HepG2 (cell line): ENCODE results near the gene S100A10.

ENCODE experiments used
- HDAC2 ChIP-seq: sonication (generic); formaldehyde crosslinking; IDR thresholded peaks from 2 replicates; pipeline ENCODE4 v1.4.0; 2020; ENCODE audit warnings: missing genetic modification reagents
- SMAD1 ChIP-seq: sonication (generic); formaldehyde crosslinking; IDR thresholded peaks from 2 replicates; pipeline ENCODE4 v1.4.0; 2020; ENCODE audit warnings: missing genetic modification reagents, low read depth, mild to moderate bottlenecking, borderline replicate concordance
- ZNF530 ChIP-seq: sonication (generic); formaldehyde crosslinking; IDR thresholded peaks from 2 replicates; pipeline ENCODE4 v1.5.0; 2020; ENCODE audit warnings: low read depth, mild to moderate bottlenecking, missing genetic modification reagents

GRCh38 chr1:151985768-151986167 lies 7.9 kb downstream of the S100A10 start:
- no peak for TF ChIP-seq HDAC2
- no peak for TF ChIP-seq SMAD1 (CRISPR knock-in tag)
- TF ChIP-seq ZNF530 (CRISPR knock-in tag): no peak
